DND-41 (cell line): Measurements from ENCODE around the gene COQ3.

Source experiments
- ATAC-seq: fragments of 200-7000 bp; cut with Tn5 transposase; 3 replicates; pipeline ENCODE4 v1.9.1; 2021; ENCODE audit warnings: low read depth; ENCODE audit not compliant: insufficient read depth
- DNase-seq: peaks from one replicate; pipeline ENCODE4 v3.0.0-alpha.2; 2020
- H2AFZ ChIP-seq: 2 replicates; pipeline ENCODE4 v1.6.0; 2012; ENCODE audit warnings: low read depth, low read length
- H3K27ac ChIP-seq: 2 replicates; pipeline ENCODE4 v1.5.1; 2012; ENCODE audit warnings: low read length, inconsistent platforms
- H3K27me3 ChIP-seq: fragments of 200-600 bp; sonication (generic); 2 replicates; pipeline ENCODE4 v1.6.0; 2012; ENCODE audit warnings: low read length, mild to moderate bottlenecking, inconsistent platforms; ENCODE audit not compliant: insufficient read depth, poor library complexity
- H3K36me3 ChIP-seq: 2 replicates; pipeline ENCODE4 v1.5.1; 2012; ENCODE audit warnings: low read length, inconsistent platforms; ENCODE audit not compliant: insufficient read depth
- H3K4me1 ChIP-seq: 2 replicates; pipeline ENCODE4 v1.5.1; 2012; ENCODE audit warnings: mild to moderate bottlenecking, low read length; ENCODE audit not compliant: insufficient read depth
- H3K4me2 ChIP-seq: 2 replicates; pipeline ENCODE4 v1.6.0; 2012; ENCODE audit warnings: mild to moderate bottlenecking, moderate library complexity, low read length, inconsistent platforms; ENCODE audit not compliant: insufficient read depth
- H3K4me3 ChIP-seq, 2 experiments: fragments of 200-600 bp in 1 of 2; shearing (Covaris generic) in 1 of 2; 2 replicates each; pipeline ENCODE4 v1.5.1; 2012 to 2016; ENCODE audit warnings: inconsistent platforms in 2 of 2, low read length in 2 of 2, mild to moderate bottlenecking in 2 of 2, low read depth in 1 of 2, moderate library complexity in 1 of 2
- H3K79me2 ChIP-seq: 2 replicates; pipeline ENCODE4 v1.6.0; 2012; ENCODE audit warnings: low read length, inconsistent platforms; ENCODE audit not compliant: insufficient read depth
- H3K9ac ChIP-seq: 2 replicates; pipeline ENCODE4 v1.6.0; 2012; ENCODE audit warnings: low read depth, mild to moderate bottlenecking, inconsistent platforms, low read length, moderate library complexity
- H3K9me3 ChIP-seq: 2 replicates; pipeline ENCODE4 v1.5.1; 2012; ENCODE audit warnings: low read length, moderate library complexity, mild to moderate bottlenecking, inconsistent platforms; ENCODE audit not compliant: insufficient read depth, severe bottlenecking
- H4K20me1 ChIP-seq: 2 replicates; pipeline ENCODE4 v1.6.0; 2012; ENCODE audit warnings: low read length; ENCODE audit not compliant: insufficient read depth
- EZH2 ChIP-seq: IDR thresholded peaks from 3 replicates; pipeline ENCODE4 v1.6.1; 2012; ENCODE audit warnings: borderline replicate concordance, low read depth, mild to moderate bottlenecking, moderate library complexity, low read length, inconsistent platforms; ENCODE audit not compliant: severe bottlenecking
- TF ChIP-seq, protein P1 (sequence below): IDR thresholded peaks from 2 replicates; pipeline ENCODE4 v1.5.1; 2012; ENCODE audit warnings: borderline replicate concordance, low read length, moderate library complexity, mild to moderate bottlenecking; ENCODE audit not compliant: poor library complexity, severe bottlenecking; ENCODE audit errors: extremely low read depth

The COQ3 gene

DNA sequence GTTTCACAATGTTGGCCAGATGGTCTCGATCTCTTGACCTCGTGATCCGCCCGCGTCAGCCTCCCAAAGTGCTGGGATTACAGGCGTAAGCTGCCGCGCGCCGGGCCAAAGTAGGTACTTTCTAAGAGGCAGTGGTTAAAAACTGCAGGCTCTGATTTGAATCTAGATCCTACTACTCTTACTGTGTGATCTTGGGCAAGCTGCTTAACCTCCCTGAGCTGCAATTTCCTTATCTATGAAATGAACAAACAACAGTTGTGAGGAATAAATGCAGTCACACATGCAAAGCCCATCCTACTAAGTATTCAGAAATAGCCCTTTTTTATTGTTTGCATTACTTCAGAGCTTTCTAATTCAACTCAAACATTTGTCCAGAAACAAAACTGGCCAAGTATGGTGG, 47.4 kb downstream of the COQ3 start:
- no peaks in the 10 kb centered on the region for H3K9me3 ChIP-seq
- no peak overlapping the region for H3K9ac ChIP-seq
- no peak for ATAC-seq
- no peak for TF ChIP-seq EZH2
- TF ChIP-seq, protein P1, sequence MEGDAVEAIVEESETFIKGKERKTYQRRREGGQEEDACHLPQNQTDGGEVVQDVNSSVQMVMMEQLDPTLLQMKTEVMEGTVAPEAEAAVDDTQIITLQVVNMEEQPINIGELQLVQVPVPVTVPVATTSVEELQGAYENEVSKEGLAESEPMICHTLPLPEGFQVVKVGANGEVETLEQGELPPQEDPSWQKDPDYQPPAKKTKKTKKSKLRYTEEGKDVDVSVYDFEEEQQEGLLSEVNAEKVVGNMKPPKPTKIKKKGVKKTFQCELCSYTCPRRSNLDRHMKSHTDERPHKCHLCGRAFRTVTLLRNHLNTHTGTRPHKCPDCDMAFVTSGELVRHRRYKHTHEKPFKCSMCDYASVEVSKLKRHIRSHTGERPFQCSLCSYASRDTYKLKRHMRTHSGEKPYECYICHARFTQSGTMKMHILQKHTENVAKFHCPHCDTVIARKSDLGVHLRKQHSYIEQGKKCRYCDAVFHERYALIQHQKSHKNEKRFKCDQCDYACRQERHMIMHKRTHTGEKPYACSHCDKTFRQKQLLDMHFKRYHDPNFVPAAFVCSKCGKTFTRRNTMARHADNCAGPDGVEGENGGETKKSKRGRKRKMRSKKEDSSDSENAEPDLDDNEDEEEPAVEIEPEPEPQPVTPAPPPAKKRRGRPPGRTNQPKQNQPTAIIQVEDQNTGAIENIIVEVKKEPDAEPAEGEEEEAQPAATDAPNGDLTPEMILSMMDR = no peak
- H3K4me3 ChIP-seq = no peak overlapping the region
- H3K27ac ChIP-seq = no peak overlapping the region
- H3K4me1 ChIP-seq = no peaks in the 10 kb centered on the region
- H3K36me3 ChIP-seq = no peaks in the 10 kb centered on the region
- no peaks in the 10 kb centered on the region for H3K27me3 ChIP-seq
- H3K4me2 ChIP-seq = no peak overlapping the region
- H4K20me1 ChIP-seq = no peaks in the 10 kb centered on the region
- no peak overlapping the region for H2AFZ ChIP-seq
- DNase-seq = no peak
- H3K79me2 ChIP-seq = no peaks in the 10 kb centered on the region

DNA sequence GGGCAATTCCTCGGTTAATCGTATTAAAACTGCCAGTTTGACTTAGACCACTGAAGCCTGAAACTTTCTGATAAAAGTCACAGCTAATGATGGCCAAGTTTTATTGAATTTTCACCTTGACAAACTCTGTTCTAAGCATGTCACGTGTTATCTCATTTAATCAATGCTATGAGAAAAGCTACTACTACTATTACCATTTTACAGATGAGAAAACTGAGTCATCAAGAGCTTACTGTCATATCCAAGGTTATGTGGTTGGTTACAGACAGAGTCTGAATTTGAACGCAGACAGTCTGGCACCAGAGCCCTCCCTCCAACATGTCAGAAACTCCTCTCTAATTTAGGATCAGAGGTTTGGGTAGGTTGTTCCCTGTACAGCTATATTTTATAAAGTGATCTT, 48.8 kb downstream of the COQ3 start:
- no peak for TF ChIP-seq EZH2
- TF ChIP-seq, protein P1 = no peak
- H3K4me1 ChIP-seq = no peaks in the 10 kb centered on the region
- no peak overlapping the region for H3K27ac ChIP-seq
- H3K9me3 ChIP-seq = no peaks in the 10 kb centered on the region
- H3K4me2 ChIP-seq = no peak overlapping the region
- H4K20me1 ChIP-seq = no peaks in the 10 kb centered on the region
- H3K79me2 ChIP-seq = no peaks in the 10 kb centered on the region
- no peaks in the 10 kb centered on the region for H3K27me3 ChIP-seq
- H3K36me3 ChIP-seq = no peaks in the 10 kb centered on the region
- no peak overlapping the region for H3K4me3 ChIP-seq
- ATAC-seq (no peak), DNase-seq (no peak)
- no peak overlapping the region for H3K9ac ChIP-seq
- no peak overlapping the region for H2AFZ ChIP-seq

DNA sequence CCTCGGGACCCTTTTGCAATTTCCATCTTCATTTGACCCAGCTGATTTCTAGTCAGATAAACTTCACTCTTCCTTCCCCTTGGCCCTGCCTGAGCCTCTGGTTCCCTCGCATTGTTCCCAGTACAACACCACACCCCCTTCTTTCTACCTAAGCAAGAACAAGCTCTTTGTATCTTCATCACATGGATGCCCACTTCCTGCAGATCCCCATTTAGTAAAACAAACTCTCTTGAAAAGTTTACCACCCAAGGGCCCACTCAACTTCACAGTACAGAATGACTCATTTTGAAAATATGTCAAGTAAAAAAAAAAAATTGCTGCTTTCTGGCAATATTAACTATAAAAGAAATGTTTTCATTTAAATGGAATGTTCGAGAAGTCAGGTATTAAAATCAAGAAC, 49.7 kb downstream of the COQ3 start:
- H3K9me3 ChIP-seq = no peaks in the 10 kb centered on the region
- DNase-seq (no peak), ATAC-seq (peak; percentile 44; the same call in 1 of the 3 replicates)
- no peaks in the 10 kb centered on the region for H3K4me1 ChIP-seq
- no peaks in the 10 kb centered on the region for H4K20me1 ChIP-seq
- H3K79me2 ChIP-seq = no peaks in the 10 kb centered on the region
- no peak overlapping the region for H2AFZ ChIP-seq
- H3K36me3 ChIP-seq = no peaks in the 10 kb centered on the region
- no peak overlapping the region for H3K27ac ChIP-seq
- no peak overlapping the region for H3K4me2 ChIP-seq
- no peak overlapping the region for H3K4me3 ChIP-seq
- TF ChIP-seq EZH2 = no peak
- TF ChIP-seq, protein P1 = no peak
- no peaks in the 10 kb centered on the region for H3K27me3 ChIP-seq
- no peak overlapping the region for H3K9ac ChIP-seq

DNA sequence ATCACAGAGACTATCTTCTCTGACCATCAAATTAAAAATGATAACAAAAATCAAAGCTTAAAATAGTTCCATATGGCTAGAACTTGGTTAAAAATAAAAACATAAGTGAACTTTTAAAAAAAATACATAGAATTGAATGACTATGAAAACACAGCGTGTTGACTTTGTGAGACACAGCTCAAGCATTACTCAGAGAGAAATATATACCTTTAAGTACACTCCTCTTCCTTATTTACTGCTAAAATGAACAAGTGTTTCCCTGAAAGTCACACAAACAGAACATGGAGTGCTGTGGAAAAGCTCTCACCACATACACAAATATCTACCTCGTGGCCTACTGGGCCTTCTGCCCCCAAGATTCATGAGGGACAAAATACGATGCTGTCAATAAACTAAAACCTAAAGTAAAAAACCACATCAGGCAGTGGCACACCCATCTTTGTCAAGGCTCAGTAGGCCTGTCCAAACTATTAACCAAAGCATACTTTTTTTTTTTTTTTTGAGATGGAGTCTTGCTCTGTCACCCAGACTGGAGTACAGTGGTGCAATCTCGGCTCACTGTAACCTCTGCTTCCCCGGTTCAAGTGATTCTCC, 52.0 kb downstream of the COQ3 start:
- Histone ChIP-seq H3K4me1 (no peaks in the 10 kb centered on the region), H3K79me2 (no peaks in the 10 kb centered on the region), H3K27me3 (peaks cover 8% of the 10 kb centered on the region), H3K4me2 (no peak overlapping the region), H3K9me3 (no peaks in the 10 kb centered on the region), H4K20me1 (no peaks in the 10 kb centered on the region), H3K36me3 (no peaks in the 10 kb centered on the region), H3K9ac (no peak overlapping the region), H2AFZ (no peak overlapping the region), H3K4me3 (no peak overlapping the region), H3K27ac (no peak overlapping the region)
- ATAC-seq (no peak), DNase-seq (no peak)
- no peak for TF ChIP-seq EZH2
- TF ChIP-seq, protein P1 = no peak
